Measurements from ENCODE around the gene CFAP65.

- no peak for TF ChIP-seq EZH2 (IDR thresholded peaks at IDR 0.05; ENCODE audit: low read length)
- TF ChIP-seq, protein P1, sequence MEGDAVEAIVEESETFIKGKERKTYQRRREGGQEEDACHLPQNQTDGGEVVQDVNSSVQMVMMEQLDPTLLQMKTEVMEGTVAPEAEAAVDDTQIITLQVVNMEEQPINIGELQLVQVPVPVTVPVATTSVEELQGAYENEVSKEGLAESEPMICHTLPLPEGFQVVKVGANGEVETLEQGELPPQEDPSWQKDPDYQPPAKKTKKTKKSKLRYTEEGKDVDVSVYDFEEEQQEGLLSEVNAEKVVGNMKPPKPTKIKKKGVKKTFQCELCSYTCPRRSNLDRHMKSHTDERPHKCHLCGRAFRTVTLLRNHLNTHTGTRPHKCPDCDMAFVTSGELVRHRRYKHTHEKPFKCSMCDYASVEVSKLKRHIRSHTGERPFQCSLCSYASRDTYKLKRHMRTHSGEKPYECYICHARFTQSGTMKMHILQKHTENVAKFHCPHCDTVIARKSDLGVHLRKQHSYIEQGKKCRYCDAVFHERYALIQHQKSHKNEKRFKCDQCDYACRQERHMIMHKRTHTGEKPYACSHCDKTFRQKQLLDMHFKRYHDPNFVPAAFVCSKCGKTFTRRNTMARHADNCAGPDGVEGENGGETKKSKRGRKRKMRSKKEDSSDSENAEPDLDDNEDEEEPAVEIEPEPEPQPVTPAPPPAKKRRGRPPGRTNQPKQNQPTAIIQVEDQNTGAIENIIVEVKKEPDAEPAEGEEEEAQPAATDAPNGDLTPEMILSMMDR (optimal IDR thresholded peaks at IDR 0.05 in 1 of 3, IDR thresholded peaks at IDR 0.05 in 1 of 3, conservative IDR thresholded peaks at IDR 0.05 in 1 of 3; ENCODE audit: extremely low read depth in 1 of 3, insufficient read depth in 2 of 3, low read length in 3 of 3) = no peak
These were observed 5.4 kb downstream of the CFAP65 start for GRCh38 chr2:219035942-219036341.

Data from keratinocyte (primary cell).